GM18505 (cell line): ENCODE data around the gene HNRNPLL.

Experiments
- ATAC-seq: cut with Tn5 transposase; IDR thresholded peaks from one replicate; pipeline ENCODE4 v1.9.1; 2021; ENCODE audit not compliant: unreplicated experiment
- POLR2A ChIP-seq: IDR thresholded peaks from 4 replicates; pipeline ENCODE4 v1.6.1; 2011; ENCODE audit warnings: borderline replicate concordance; ENCODE audit not compliant: insufficient read depth, insufficient read length; ENCODE audit errors: extremely low read depth

The HNRNPLL gene

GRCh38 chr2:38631976-38632375 lies 29.2 kb upstream of the HNRNPLL start:
- TF ChIP-seq POLR2A = no peak
- ATAC-seq = no peak

DNA sequence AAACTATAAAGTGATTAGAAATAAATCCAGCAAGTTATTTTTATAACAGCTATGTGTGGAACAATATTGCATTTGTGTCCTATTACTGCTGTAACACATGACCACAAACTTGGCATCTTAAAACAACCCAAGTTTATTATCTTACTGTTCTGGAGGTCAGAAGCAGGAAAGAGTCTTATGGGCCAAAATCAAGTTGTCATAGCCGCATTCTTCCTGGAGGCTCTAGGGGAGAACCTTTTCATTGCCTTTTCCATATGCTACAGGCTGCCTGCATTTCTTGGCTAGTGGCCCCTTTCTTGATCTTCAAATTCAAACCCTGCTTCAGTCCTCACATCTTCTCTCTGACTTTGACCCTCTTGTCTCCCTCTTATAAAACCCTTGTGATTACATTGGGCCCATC lies 27.0 kb upstream of the HNRNPLL start:
- no peak for TF ChIP-seq POLR2A
- ATAC-seq = no peak

DNA sequence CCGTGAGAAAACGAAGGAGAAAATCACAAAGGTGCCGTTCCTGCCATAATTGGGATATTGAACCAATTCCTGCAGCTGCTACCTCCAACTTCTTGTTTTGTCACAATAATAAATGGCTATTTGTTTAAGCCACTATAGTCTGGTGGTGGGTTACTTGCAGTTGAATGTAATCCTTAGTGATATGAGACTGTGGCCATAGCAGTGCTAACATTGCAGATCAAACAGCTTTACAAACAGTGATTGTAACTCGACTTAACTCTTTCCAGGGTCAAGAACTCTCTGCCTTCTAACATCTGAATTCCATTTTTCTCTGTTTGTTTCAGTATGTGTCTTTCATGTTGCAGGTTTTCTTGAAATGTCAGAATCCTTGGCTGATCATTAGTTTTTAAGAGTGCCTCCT lies 24.7 kb upstream of the HNRNPLL start:
- no peak for TF ChIP-seq POLR2A
- no peak for ATAC-seq

GRCh38 chr2:38626326-38627035 lies 23.8 kb upstream of the HNRNPLL start:
- ATAC-seq = no peak
- TF ChIP-seq POLR2A = no peak

- no peak for ATAC-seq
- no peak for TF ChIP-seq POLR2A
Measured at GRCh38 chr2:38622210-38622609, 19.5 kb upstream of the HNRNPLL start.

GRCh38 chr2:38621018-38621417 lies 18.3 kb upstream of the HNRNPLL start:
- no peak for ATAC-seq
- no peak for TF ChIP-seq POLR2A

DNA sequence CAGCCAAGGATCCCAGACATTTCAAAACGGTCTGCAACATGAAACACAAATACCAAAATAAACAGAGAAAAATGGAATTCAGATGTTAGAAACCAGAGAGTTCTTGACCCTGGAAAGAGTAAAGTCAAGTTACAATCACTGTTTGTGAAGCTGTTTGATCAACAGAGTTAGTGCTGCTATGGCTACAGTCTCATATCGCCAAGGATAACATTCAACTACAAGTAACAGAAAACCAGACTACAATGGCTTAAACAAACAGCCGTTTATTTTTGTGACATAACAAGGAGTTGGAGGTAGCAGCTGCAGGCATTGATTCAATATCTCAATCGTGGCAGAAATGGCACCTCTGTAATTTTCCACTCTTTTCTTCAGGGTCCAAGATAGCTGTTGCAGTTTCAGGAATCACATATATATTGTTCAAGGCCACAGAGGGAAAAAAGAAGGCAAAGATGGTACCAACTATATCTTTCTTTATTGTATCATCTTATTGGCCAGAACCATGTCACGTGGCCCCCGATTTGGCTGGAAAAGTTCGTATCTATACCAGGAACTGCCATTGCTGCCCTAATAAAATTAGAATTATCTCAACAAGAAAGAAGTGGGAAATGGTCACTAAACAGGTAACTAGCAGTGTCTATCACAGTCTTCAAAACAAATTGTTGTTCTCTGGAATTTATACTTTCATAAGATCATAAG lies 17.7 kb upstream of the HNRNPLL start:
- no peak for TF ChIP-seq POLR2A
- no peak for ATAC-seq

GRCh38 chr2:38619458-38620164 lies 16.9 kb upstream of the HNRNPLL start:
- TF ChIP-seq POLR2A = no peak
- peak; percentile 63 for ATAC-seq

DNA sequence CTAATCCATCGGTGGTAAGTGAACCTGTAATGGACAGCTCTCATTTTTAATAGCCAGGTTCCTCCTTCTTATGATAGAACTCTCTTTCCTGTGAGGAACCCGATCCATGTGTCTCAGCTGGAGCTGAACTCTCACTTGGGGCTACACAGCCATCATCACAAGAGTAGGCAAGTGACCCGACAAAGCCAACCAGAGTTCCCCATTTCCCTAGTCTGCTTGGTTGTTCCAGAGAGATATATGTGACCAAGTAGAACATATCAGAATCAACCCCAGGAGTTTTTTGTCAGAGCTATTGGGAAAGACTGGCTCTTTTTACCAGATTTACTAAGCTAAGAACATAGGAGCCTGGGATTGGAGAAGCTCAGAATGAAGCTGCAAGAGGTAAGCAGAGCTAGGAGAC lies 14.6 kb upstream of the HNRNPLL start:
- ATAC-seq = no peak
- no peak for TF ChIP-seq POLR2A

DNA sequence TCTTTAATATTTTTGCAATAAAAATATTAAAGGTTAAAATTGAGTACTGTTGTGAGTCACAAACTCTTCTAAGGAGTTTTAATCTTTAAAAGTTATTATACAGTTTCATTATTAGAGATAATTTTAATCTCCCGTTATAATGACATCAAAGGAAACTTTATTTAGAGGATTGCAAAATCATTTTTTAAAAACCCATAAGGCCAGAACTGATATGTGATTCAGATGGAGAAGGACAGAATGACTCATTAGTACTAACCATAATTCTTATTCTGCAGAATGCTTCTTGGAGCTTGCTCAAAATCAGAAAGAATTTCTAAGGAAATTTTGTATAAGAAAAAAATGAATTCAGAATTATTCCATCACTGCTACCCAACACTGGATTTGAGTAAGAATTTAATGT lies 12.5 kb upstream of the HNRNPLL start:
- ATAC-seq = no peak
- TF ChIP-seq POLR2A = no peak

GRCh38 chr2:38613849-38614213 lies 11.1 kb upstream of the HNRNPLL start:
- no peak for ATAC-seq
- no peak for TF ChIP-seq POLR2A

GRCh38 chr2:38613126-38613848 lies 10.6 kb upstream of the HNRNPLL start:
- TF ChIP-seq POLR2A = no peak
- no peak for ATAC-seq
